ENCODE results near the gene PPP1R12C. TPM values are rescaled to one million over a fixed set of nuclear protein-coding genes. Genes with fewer than 3 reads are reported as not detected.

The PPP1R12C gene
- total and polyA plus RNA-seq, 10 of the 15 experiments (the other 5 are each of a cell fraction or from before 2014, with no cell fraction given) = 1.4 to 84.7 (median 20.5) TPM

DNA sequence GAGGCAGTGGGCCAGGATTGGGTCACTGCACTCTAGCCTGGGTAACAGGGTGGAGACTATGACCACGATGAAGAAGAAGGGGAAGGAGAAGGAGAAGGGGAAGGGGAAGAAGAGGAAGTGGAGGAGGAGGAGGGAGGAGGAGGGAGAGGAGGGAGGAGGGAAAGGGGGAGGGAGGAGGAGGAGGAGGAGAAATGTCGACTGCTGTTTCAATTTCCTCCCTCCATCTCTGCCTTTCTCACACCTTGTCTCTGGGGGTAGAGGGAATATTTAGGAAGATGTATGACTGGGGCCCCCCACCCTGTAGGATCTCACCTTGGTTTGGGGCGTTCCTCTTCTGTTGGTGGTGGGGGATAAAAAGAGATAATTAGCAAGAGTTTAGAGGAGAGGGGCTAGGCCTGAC is 27.8 kb upstream of the PPP1R12C start:
- DNase-seq (ENCODE audit: low read depth, low spot score) (no peak), FAIRE-seq (no peak), ATAC-seq (no peak)
- ChIA-PET RAD21 (ENCODE audit: unreplicated experiment) (interaction anchor here (0.6 to 1.3 kb wide), 2 partner anchors 15 to 487 kb away, joined by 3 read pairs; no protein-coding TSS in a partner anchor), CTCF (no interaction called here), SMC1A (ENCODE audit: uncharacterized antibody, unreplicated experiment) (no interaction called here), POLR2A (interaction anchor here (0.7 kb wide), 1 partner anchor 82 kb away, joined by 4 read pairs; the partner anchor contains the start of gene RDH13)
- Histone ChIP-seq H4K20me1 (ENCODE audit: control insufficient read depth, insufficient read depth) (no peaks in the 10 kb centered on the region), H3K9me3 (replicated peaks; ENCODE audit: control insufficient read depth, insufficient read depth, low read length) (no peaks in the 10 kb centered on the region), H2AFZ (ENCODE audit: control insufficient read depth, low read depth, low read length) (no peak overlapping the region), H3K9ac (ENCODE audit: control insufficient read depth, insufficient read depth, low read length) (no peak overlapping the region), H3K4me3 (no peak overlapping the region), H3K36me3 (ENCODE audit: control insufficient read depth in 2 of 2, insufficient read depth in 2 of 2, low read length in 1 of 2) (no peaks in the 10 kb centered on the region), H3K27ac (ENCODE audit: control insufficient read depth, insufficient read depth) (no peak overlapping the region), H3K4me2 (ENCODE audit: control insufficient read depth, insufficient read depth) (no peak overlapping the region), H3K4me1 (ENCODE audit: control insufficient read depth, insufficient read depth, low read length) (no peaks in the 10 kb centered on the region), H3K79me2 (ENCODE audit: control insufficient read depth, insufficient read depth, low read length) (no peaks in the 10 kb centered on the region), H3K27me3 (replicated peaks in 1 of 2; ENCODE audit: control insufficient read depth in 2 of 2, insufficient read depth in 2 of 2, low read length in 1 of 2) (no peaks in the 10 kb centered on the region; a peak in 2 of 4 replicates)
- in situ Hi-C loops (cut with MboI) = no loop called here
- 0% methylated on average over 2 of the region's 3 CpGs for WGBS (ENCODE audit: insufficient coverage, insufficient replicate concordance, low lambda C conversion rate, missing lambda C conversion rate)
- BruUV-seq (replicated peaks) = no TSS peak
- TF ChIP-seq PAX8 (IDR thresholded peaks at IDR 0.05) (no peak), ETV6 (conservative IDR thresholded peaks at IDR 0.05 in 1 of 2, IDR thresholded peaks at IDR 0.05 in 1 of 2; ENCODE audit: borderline replicate concordance in 1 of 2, low read depth in 1 of 2) (no peak), NFYA (IDR thresholded peaks at IDR 0.05; ENCODE audit: borderline replicate concordance, low read depth, low read length) (no peak), STAT3 (IDR thresholded peaks at IDR 0.05; ENCODE audit: low read depth, low read length) (no peak), SMAD1 (IDR thresholded peaks at IDR 0.05; ENCODE audit: low read depth, partially characterized antibody) (no peak), EZH2 (IDR thresholded peaks at IDR 0.05; ENCODE audit: borderline replicate concordance, control insufficient read depth, low read depth, low read length) (no peak), DPF2 (IDR thresholded peaks at IDR 0.05) (no peak), E2F8 (IDR thresholded peaks at IDR 0.05; ENCODE audit: low read depth, partially characterized antibody) (no peak)
- intact Hi-C loops (cut with micrococcal nuclease; ENCODE audit: unreplicated experiment) = no loop called here
